Stimulated activated CD4-positive, alpha-beta T cell treated with anti-CD3 and anti-CD28 coated beads, Interleukin-4, amount 100 ng/mL, for 24 hours (primary cell): ENCODE data around the gene GPRC5C.
"Not testable (repeated sequence)": the region's sequence is repeated elsewhere in the genome, so short reads cannot be mapped to it uniquely, and the experiment has no call there.

Experiments used
- DNase-seq: peaks from one replicate; pipeline ENCODE4 v3.0.0-alpha.2; 2020

The GPRC5C gene

GRCh38 chr17:74431568-74432423 lies at the start of gene GPRC5C:
TSS of gene GPRC5C (plus strand) at chr17:74432088. CDS start at chr17:74439777, 7,689 bp downstream.
- peak; percentile 45 for DNase-seq

GRCh38 chr17:74383141-74383540 lies 48.7 kb upstream of the GPRC5C start:
- DNase-seq: no peak

GRCh38 chr17:74385201-74385600 lies 46.7 kb upstream of the GPRC5C start:
- no peak for DNase-seq

GRCh38 chr17:74386386-74386785 lies 45.5 kb upstream of the GPRC5C start:
- no peak for DNase-seq

- DNase-seq: no peak
Observed at GRCh38 chr17:74387365-74388218, 44.3 kb upstream of the GPRC5C start.

GRCh38 chr17:74389084-74389753 lies 42.7 kb upstream of the GPRC5C start:
- DNase-seq: no peak

- no peak for DNase-seq
Observed at GRCh38 chr17:74389937-74390679, 41.8 kb upstream of the GPRC5C start.

- DNase-seq: no peak
Observed at GRCh38 chr17:74390680-74391653, 40.9 kb upstream of the GPRC5C start.

- no peak for DNase-seq
Observed at GRCh38 chr17:74391771-74392170, 40.1 kb upstream of the GPRC5C start.

- DNase-seq: no peak
Observed at GRCh38 chr17:74392848-74393247, 39.0 kb upstream of the GPRC5C start.

- DNase-seq: no peak
Observed at GRCh38 chr17:74393346-74393942, 38.4 kb upstream of the GPRC5C start.

GRCh38 chr17:74394275-74394950 lies 37.5 kb upstream of the GPRC5C start:
- no peak for DNase-seq

GRCh38 chr17:74394977-74395376 lies 36.9 kb upstream of the GPRC5C start:
- DNase-seq: no peak

- DNase-seq: no peak
Observed at GRCh38 chr17:74396567-74396966, 35.3 kb upstream of the GPRC5C start.

- DNase-seq: no peak
Observed at GRCh38 chr17:74402048-74402447, 29.8 kb upstream of the GPRC5C start.

- DNase-seq: no peak
Observed at GRCh38 chr17:74403512-74404137, 28.3 kb upstream of the GPRC5C start.

GRCh38 chr17:74404218-74404617 lies 27.7 kb upstream of the GPRC5C start:
- no peak for DNase-seq

- no peak for DNase-seq
Observed at GRCh38 chr17:74404789-74405188, 27.1 kb upstream of the GPRC5C start.

- not testable (repeated sequence) for DNase-seq
Observed at GRCh38 chr17:74405311-74405710, 26.6 kb upstream of the GPRC5C start.

- DNase-seq: no peak
Observed at GRCh38 chr17:74407384-74407783, 24.5 kb upstream of the GPRC5C start.
